OCI-LY7 (cell line): Measurements from ENCODE around the gene TMEM114. TPM values are rescaled to one million over a fixed set of nuclear protein-coding genes. Genes with fewer than 3 reads are reported as not detected.

Experiments used
- BruUV-seq: library from RNA; stranded (reverse); fragments of 400-500 nt; replicated peaks from 2 replicates; lab custom pipeline; 2021; lab: Mats Ljungman, UMichigan
- CTCF ChIA-PET: fragments of 300-600 bp; sonication (Branson Sonifier 250); formaldehyde crosslinking; loops from one replicate; lab custom pipeline; 2022; ENCODE audit warnings: antibody characterized with exemption; ENCODE audit not compliant: unreplicated experiment; lab: Charles Lee
- POLR2A ChIA-PET: fragments of 300-600 bp; sonication (Branson Sonifier 250); formaldehyde crosslinking; loops from one replicate; lab custom pipeline; 2022; ENCODE audit warnings: antibody characterized with exemption; lab: Charles Lee
- DNase-seq: peaks from one replicate; pipeline ENCODE4 v3.0.0-alpha.2; 2015; ENCODE audit warnings: low spot score
- H2AFZ ChIP-seq: fragments of 200-600 bp; sonication (generic), shearing (Covaris generic); 2 replicates; pipeline ENCODE4 v1.6.1; 2014; ENCODE audit warnings: mild to moderate bottlenecking, antibody characterized with exemption, low read length, moderate library complexity
- H3K27ac ChIP-seq: fragments of 200-600 bp; sonication (generic); 2 replicates; pipeline ENCODE4 v1.5.1; 2014; ENCODE audit warnings: mixed run types, low read depth, mild to moderate bottlenecking, moderate library complexity, low read length, inconsistent platforms; ENCODE audit not compliant: poor library complexity, severe bottlenecking
- H3K36me3 ChIP-seq: fragments of 200-600 bp; sonication (generic); 2 replicates; pipeline ENCODE4 v1.6.1; 2014; ENCODE audit warnings: mild to moderate bottlenecking, antibody characterized with exemption, low read length, moderate library complexity, mixed read lengths; ENCODE audit not compliant: insufficient read depth
- H3K4me1 ChIP-seq: fragments of 200-600 bp; sonication (generic); 2 replicates; pipeline ENCODE4 v1.5.1; 2014; ENCODE audit warnings: mild to moderate bottlenecking, low read length; ENCODE audit not compliant: insufficient read depth, poor library complexity, severe bottlenecking
- H3K4me2 ChIP-seq: fragments of 200-600 bp; sonication (generic); 2 replicates; pipeline ENCODE4 v1.6.1; 2014; ENCODE audit warnings: mild to moderate bottlenecking, low read length
- H3K4me3 ChIP-seq: fragments of 200-600 bp; sonication (generic); 2 replicates; pipeline ENCODE4 v1.5.1; 2014; ENCODE audit warnings: mild to moderate bottlenecking, low read depth, low read length; ENCODE audit not compliant: poor library complexity, severe bottlenecking
- H3K79me2 ChIP-seq: fragments of 200-600 bp; sonication (generic); 2 replicates; pipeline ENCODE4 v1.6.1; 2016; ENCODE audit warnings: low read depth, mild to moderate bottlenecking, low read length, moderate library complexity, mixed read lengths; ENCODE audit not compliant: insufficient read depth
- H3K9me2 ChIP-seq: fragments of 200-600 bp; sonication (generic); 2 replicates; pipeline ENCODE4 v1.6.1; 2016; ENCODE audit warnings: mild to moderate bottlenecking, low read length, mixed read lengths; ENCODE audit not compliant: insufficient read depth
- H3K9me3 ChIP-seq: fragments of 200-600 bp; sonication (generic); 2 replicates; pipeline ENCODE4 v1.6.1; 2014; ENCODE audit warnings: mild to moderate bottlenecking, mixed run types, low read length, mixed read lengths
- H4K20me1 ChIP-seq: fragments of 200-600 bp; sonication (generic); 2 replicates; pipeline ENCODE4 v1.6.1; 2014; ENCODE audit warnings: mild to moderate bottlenecking, antibody characterized with exemption, low read length, moderate library complexity, mixed read lengths; ENCODE audit not compliant: insufficient read depth
- CTCF ChIP-seq: fragments of 200-600 bp; sonication (generic); conservative IDR thresholded peaks from 2 replicates; pipeline ENCODE4 v1.5.1; 2014; ENCODE audit warnings: mild to moderate bottlenecking, antibody characterized with exemption, low read length, moderate library complexity, mixed read lengths
- EZH2phosphoT487 ChIP-seq: fragments of 200-600 bp; sonication (generic); IDR thresholded peaks from 2 replicates; pipeline ENCODE4 v1.6.1; 2018; ENCODE audit warnings: low read depth, borderline replicate concordance, mild to moderate bottlenecking, mixed run types, antibody characterized with exemption, low read length, moderate library complexity, mixed read lengths
- intact Hi-C: fragments of 100-400 bp; cut with micrococcal nuclease; formaldehyde crosslinking; loops from one replicate; pipeline ENCODE4 v1.10.0; 2022; ENCODE audit not compliant: unreplicated experiment
- total RNA-seq, 2 experiments: library from RNA; depleted of rRNA in 1 of 2; stranded (reverse); fragments of >200 nt in 1 of 2; shearing (Covaris generic) in 1 of 2; gene quantifications; 2 replicates each; pipeline ENCODE4 v1.2.3, GENCODE V29; 2014 to 2022

Gene TMEM114
- total RNA-seq, 2 experiments from 2014 or later, result not detected

GRCh38 chr16:8622315-8622656 lies 32.0 kb upstream of the TMEM114 start:
- POLR2A ChIA-PET, result interaction anchor here (0.6 kb wide), 1 partner anchor 17 kb away, joined by 3 read pairs; no protein-coding TSS in a partner anchor
- TSS peak; percentile 66 for BruUV-seq
- Histone ChIP-seq H3K4me3 (peak overlapping the region; percentile 93), H2AFZ (peak overlapping the region; percentile 87; the same call in 1 of the 2 replicates), H3K36me3 (peaks cover 22% of the 10 kb centered on the region), H3K9me2 (no peaks in the 10 kb centered on the region), H4K20me1 (no peaks in the 10 kb centered on the region), H3K79me2 (peaks cover 21% of the 10 kb centered on the region; the same call in 1 of the 2 replicates), H3K4me2 (peak overlapping the region; percentile 78), H3K27ac (no peak overlapping the region), H3K4me1 (peaks cover 9% of the 10 kb centered on the region), H3K9me3 (no peaks in the 10 kb centered on the region)
- intact Hi-C loops, result no loop called here
- no peak for TF ChIP-seq CTCF
- TF ChIP-seq EZH2phosphoT487, result no peak
- CTCF ChIA-PET, result no interaction called here
- peak; percentile 16 for DNase-seq

DNA sequence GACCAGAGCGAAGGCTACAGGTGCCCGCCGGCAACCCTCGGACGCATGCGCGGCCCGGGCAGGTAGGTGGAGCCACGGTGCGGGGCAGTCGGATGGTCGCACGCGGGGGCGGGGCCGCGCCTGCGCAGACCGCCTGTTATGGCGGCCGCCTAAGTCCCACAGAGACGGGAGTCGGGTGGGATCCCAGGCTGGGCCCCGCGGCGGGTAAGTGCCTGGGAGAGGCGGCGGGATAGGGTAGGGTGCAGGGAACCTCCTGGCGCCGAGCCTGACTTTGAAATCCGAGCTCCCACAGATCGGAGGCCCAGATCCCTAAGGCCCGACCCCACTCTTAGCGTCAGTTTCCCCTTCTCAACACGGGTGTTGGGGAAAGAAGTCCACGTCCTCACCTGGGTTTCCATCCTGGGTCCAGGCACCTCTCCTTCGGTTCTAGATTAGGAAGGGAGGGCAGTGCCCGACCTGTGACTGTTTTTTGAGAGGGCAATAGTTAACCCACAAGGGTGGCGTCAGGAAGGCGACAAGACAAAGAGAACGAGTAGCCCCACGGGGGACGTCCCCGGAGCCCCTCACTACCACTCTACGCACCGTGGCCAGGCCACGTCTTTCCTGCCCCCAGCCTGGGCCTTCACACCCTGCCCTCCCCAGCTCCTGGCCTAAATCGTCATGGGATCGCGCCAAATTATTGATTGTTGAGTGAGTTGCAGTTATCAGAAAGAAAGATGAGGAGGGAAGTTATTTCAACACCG lies 31.4 kb upstream of the TMEM114 start, which contains the start of gene METTL22:
Gene METTL22 (plus strand): TSS at position 127 of the 743 bp plus-strand sequence. CDS start 3,968 bp downstream, outside the sequence.
- TF ChIP-seq EZH2phosphoT487 (no peak), CTCF (no peak)

DNA sequence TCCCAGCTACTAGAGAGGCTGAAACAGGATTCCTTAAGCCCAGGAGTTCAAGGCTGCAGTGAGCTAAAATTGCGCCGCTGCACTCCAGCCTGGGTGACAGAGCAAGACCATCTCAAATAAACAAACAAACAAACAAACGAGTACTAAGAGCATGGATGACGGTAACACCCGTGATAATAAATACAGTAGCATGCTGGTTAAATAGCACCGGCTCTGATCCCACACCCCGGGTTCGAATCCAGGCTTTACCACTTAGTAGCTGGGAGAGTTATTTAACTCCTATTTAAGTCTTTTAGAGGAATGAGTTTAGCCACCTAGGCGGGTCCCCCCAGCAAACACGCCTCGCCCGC lies 30.9 kb upstream of the TMEM114 start:
- ChIA-PET CTCF (no interaction called here), POLR2A (interaction anchor here (0.5 to 0.6 kb wide), 4 partner anchors 108 to 1677 kb away, joined by 3 read pairs; no protein-coding TSS in a partner anchor)
- DNase-seq, result no peak
- no peak overlapping the region for H3K27ac ChIP-seq
- H2AFZ ChIP-seq, result peak overlapping the region; percentile 87
- H3K9me2 ChIP-seq, result no peaks in the 10 kb centered on the region
- peak overlapping the region; percentile 78 for H3K4me2 ChIP-seq
- intact Hi-C loops, result no loop called here
- H4K20me1 ChIP-seq, result no peaks in the 10 kb centered on the region
- H3K79me2 ChIP-seq, result peaks cover 21% of the 10 kb centered on the region; the same call in 1 of the 2 replicates
- peaks cover 14% of the 10 kb centered on the region for H3K36me3 ChIP-seq
- H3K9me3 ChIP-seq, result no peaks in the 10 kb centered on the region
- peak overlapping the region; percentile 93 for H3K4me3 ChIP-seq
- peaks cover 9% of the 10 kb centered on the region for H3K4me1 ChIP-seq
- BruUV-seq, result no TSS peak
- no peak for TF ChIP-seq CTCF
- no peak for TF ChIP-seq EZH2phosphoT487

More for the DNA sequence above, 31.4 kb upstream of the TMEM114 start, which contains the start of gene METTL22:
- H3K4me2 ChIP-seq, result peak within 1 kb of the TSS; percentile 78
- H3K4me3 ChIP-seq, result peak within 1 kb of the TSS; percentile 93
- H3K79me2 ChIP-seq, result peaks cover 21% of the 10 kb centered on the region; the same call in 1 of the 2 replicates
- BruUV-seq, result no TSS peak
- no peaks in the 10 kb centered on the region for H3K9me2 ChIP-seq
- peaks cover 17% of the 10 kb centered on the region for H3K36me3 ChIP-seq
- intact Hi-C loops, result no loop called here
- no peaks in the 10 kb centered on the region for H3K9me3 ChIP-seq
- no peaks in the 10 kb centered on the region for H4K20me1 ChIP-seq
- H2AFZ ChIP-seq, result peak within 1 kb of the TSS; percentile 87
- CTCF ChIA-PET, result no interaction called here
- H3K4me1 ChIP-seq, result peaks cover 9% of the 10 kb centered on the region
- POLR2A ChIA-PET, result interaction anchor here (0.5 to 0.6 kb wide), 5 partner anchors 17 to 1676 kb away, joined by 3 read pairs; no protein-coding TSS in a partner anchor
- peak within 1 kb of the TSS; percentile 14 for H3K27ac ChIP-seq
- DNase-seq, result peak; percentile 92
